Stomach (tissue), 9 donors: ENCODE results near the gene NCS1. TPM values are rescaled to one million over a fixed set of nuclear protein-coding genes. Genes with fewer than 3 reads are reported as not detected.
A peak's percentile ranks its signal among the peaks of the same experiment; 100 is the strongest.

Experiments used
- DNase-seq, 2 donors: peaks; one replicate each; pipeline versions ENCODE4 v3.0.0 to v3.0.0-alpha.2; 2013 to 2019
- H3K27ac ChIP-seq, 5 donors: fragments of 200-600 bp in 4 of 5; sonication (generic) in 4 of 5; one replicate each; pipeline ENCODE4 v1.5.1; 2013 to 2019; ENCODE audit warnings: mild to moderate bottlenecking in 1 of 5, moderate library complexity in 1 of 5
- H3K27me3 ChIP-seq, 3 donors: fragments of 200-600 bp; sonication (generic); one replicate each; pipeline ENCODE4 v1.5.1; 2017 to 2019; ENCODE audit warnings: mixed run types in 1 of 3
- H3K36me3 ChIP-seq, 4 donors: fragments of 200-600 bp; sonication (generic); 1 replicate in 3 of 4; 2 replicates in 1 of 4; pipeline ENCODE4 v1.5.1; 2016 to 2019
- H3K4me1 ChIP-seq, 4 donors: fragments of 200-600 bp; sonication (generic); one replicate each; pipeline ENCODE4 v1.5.1; 2016 to 2019
- H3K4me3 ChIP-seq, 4 donors: fragments of 200-600 bp; sonication (generic) in 3 of 4; one replicate each; pipeline ENCODE4 v1.5.1; 2016 to 2019; ENCODE audit warnings: mild to moderate bottlenecking in 1 of 4
- H3K9me3 ChIP-seq, 4 donors: fragments of 200-600 bp; sonication (generic); one replicate each; pipeline ENCODE4 v1.5.1; 2016 to 2019
- CTCF ChIP-seq, 7 experiments: fragments of 450-650 bp in 4 of 7; fragments of 200-600 bp in 3 of 7; sonication (generic) in 3 of 7; IDR thresholded peaks; one replicate each; pipeline ENCODE4 v1.5.1; 2016 to 2019; ENCODE audit warnings: antibody characterized with exemption in 7 of 7, control low read depth in 2 of 7, mild to moderate bottlenecking in 1 of 7
- EP300 ChIP-seq: sonication (generic); formaldehyde crosslinking; IDR thresholded peaks from one replicate; pipeline ENCODE4 v1.6.1; 2017; ENCODE audit warnings: antibody characterized with exemption
- POLR2A ChIP-seq, 4 donors: fragments of 450-650 bp; IDR thresholded peaks; one replicate each; pipeline ENCODE4 v1.6.1; 2016; ENCODE audit warnings: antibody characterized with exemption in 4 of 4, control low read depth in 2 of 4, mild to moderate bottlenecking in 1 of 4, moderate library complexity in 1 of 4
- POLR2AphosphoS5 ChIP-seq, 3 donors: sonication (generic); formaldehyde crosslinking; IDR thresholded peaks; one replicate each; pipeline ENCODE4 v1.6.1; 2016; ENCODE audit warnings: antibody characterized with exemption in 3 of 3
- WGBS, 5 donors: extraction: QIAGEN DNeasy Blood & Tissue Kit in 3 of 5; methylation state at CpG; one replicate each; pipeline versions ENCODE4 v1.1.5 to v1.1.7; 2013 to 2018; 5-methylcytosine and 5-hydroxymethylcytosine counted together
- intact Hi-C: fragments of 100-400 bp; cut with DNase I; formaldehyde crosslinking; loops from one replicate; pipeline ENCODE4 v1.15.1; 2023; ENCODE audit warnings: low total_unique reads
- polyA plus RNA-seq, 3 donors: library from polyadenylated mRNA; stranded (reverse); fragments of 200-250 nt; gene quantifications; one replicate each; pipeline ENCODE4 v1.2.3, GENCODE V29; 2013
- total RNA-seq, 5 donors: library from RNA; depleted of rRNA; stranded (reverse); fragments of >200 nt; gene quantifications; one replicate each; pipeline versions ENCODE4 v1.1.0 to v1.2.3, GENCODE V29; 2014 to 2016
- donor health status: healthy with polysubstance abuse.
- donor health status: Bipolar disorder and iron deficiency.
- donor health status: healthy.

The NCS1 gene
- total and polyA plus RNA-seq, 8 donors, result 3.2 to 50.0 (median 16.6) TPM

- TF ChIP-seq POLR2A (IDR thresholded peaks at IDR 0.05), result no peak
- no peak for TF ChIP-seq POLR2AphosphoS5 (IDR thresholded peaks at IDR 0.05)
- no peak for TF ChIP-seq CTCF (IDR thresholded peaks at IDR 0.05)
- TF ChIP-seq EP300, result no peak
- Histone ChIP-seq H3K4me3 (no peak overlapping the region), H3K27ac (peak overlapping the region in 3 of 5 donors; percentile 67 to 90 (median 81)), H3K27me3 (no peaks in the 10 kb centered on the region), H3K9me3 (no peaks in the 10 kb centered on the region), H3K4me1 (peaks cover 6 to 98% (median 46%) of the 10 kb centered on the region in 4 donors), H3K36me3 (no peaks in the 10 kb centered on the region)
- no peak for DNase-seq
- intact Hi-C loops, result no loop called here
- WGBS, 5 donors, result 60 to 89% (median 87%) methylated on average over 2 to 14 of the region's 14 CpGs
Observed at GRCh38 chr9:130191749-130192120, 19.5 kb downstream of the NCS1 start.

- H3K4me1 ChIP-seq, result peaks cover 0 to 96% (median 40%) of the 10 kb centered on the region in 4 donors
- TF ChIP-seq EP300 (no peak), POLR2AphosphoS5 (IDR thresholded peaks at IDR 0.05) (no peak), POLR2A (IDR thresholded peaks at IDR 0.05) (no peak)
- intact Hi-C loops, result no loop called here
- peak overlapping the region in 4 of 5 donors; percentile 22 to 90 (median 74) for H3K27ac ChIP-seq
- WGBS, 5 donors, result 65 to 85% (median 74%) methylated on average over 14 to 16 of the region's 16 CpGs
- peak in 1 of 2 donors; percentile 55 for DNase-seq
- H3K36me3 ChIP-seq, result no peaks in the 10 kb centered on the region
- H3K9me3 ChIP-seq, result no peaks in the 10 kb centered on the region
- H3K4me3 ChIP-seq, result no peak overlapping the region
- H3K27me3 ChIP-seq, result no peaks in the 10 kb centered on the region
Observed at GRCh38 chr9:130192382-130192999, 20.3 kb downstream of the NCS1 start.

- Histone ChIP-seq H3K27ac (peak overlapping the region in 3 of 5 donors; percentile 67 to 90 (median 81)), H3K4me1 (peaks cover 0 to 96% (median 37%) of the 10 kb centered on the region in 4 donors), H3K36me3 (no peaks in the 10 kb centered on the region), H3K4me3 (no peak overlapping the region), H3K27me3 (no peaks in the 10 kb centered on the region), H3K9me3 (no peaks in the 10 kb centered on the region)
- intact Hi-C loops, result no loop called here
- peak in 1 of 2 donors; percentile 48 for DNase-seq
- 69 to 80% (median 75%) methylated on average over 9 of the region's 9 CpGs for WGBS, 5 donors
- TF ChIP-seq CTCF (IDR thresholded peaks at IDR 0.05) (no peak), POLR2AphosphoS5 (IDR thresholded peaks at IDR 0.05) (no peak), EP300 (no peak), POLR2A (IDR thresholded peaks at IDR 0.05) (no peak)
Observed at GRCh38 chr9:130193103-130193502, 20.9 kb downstream of the NCS1 start.

GRCh38 chr9:130193531-130194377 is 21.6 kb downstream of the NCS1 start:
- TF ChIP-seq POLR2A (IDR thresholded peaks at IDR 0.05) (no peak), POLR2AphosphoS5 (IDR thresholded peaks at IDR 0.05) (no peak), EP300 (no peak), CTCF (IDR thresholded peaks at IDR 0.05) (no peak)
- Histone ChIP-seq H3K4me1 (peaks cover 0 to 97% (median 39%) of the 10 kb centered on the region in 4 donors), H3K36me3 (no peaks in the 10 kb centered on the region), H3K27ac (peak overlapping the region in 3 of 5 donors; percentile 67 to 90 (median 81)), H3K9me3 (no peaks in the 10 kb centered on the region), H3K4me3 (peak overlapping the region in 1 of 4 donors; percentile 1), H3K27me3 (no peaks in the 10 kb centered on the region)
- 56 to 73% (median 60%) methylated on average over 25 to 27 of the region's 27 CpGs for WGBS, 5 donors
- peak in 1 of 2 donors; percentile 68 for DNase-seq
- intact Hi-C loops, result no loop called here
